Type B pancreatic cell (in vitro differentiated cells): ENCODE measurements around the gene LRCOL1. TPM values are rescaled to one million over a fixed set of nuclear protein-coding genes. Genes with fewer than 3 reads are reported as not detected.

Source experiments
- DNase-seq: peaks from one replicate; pipeline ENCODE4 v3.0.0; 2021; ENCODE audit warnings: mixed read lengths; ENCODE audit not compliant: unreplicated experiment; ENCODE audit errors: extremely low spot score
- H3K27ac Mint-ChIP-seq: 2 replicates; pipeline ENCODE4 v1.8.0; 2021; ENCODE audit warnings: mild to moderate bottlenecking, mixed read lengths
- H3K27me3 Mint-ChIP-seq: 2 replicates; pipeline ENCODE4 v1.8.0; 2021; ENCODE audit warnings: mixed read lengths
- H3K36me3 Mint-ChIP-seq: 2 replicates; pipeline ENCODE4 v1.8.0; 2021; ENCODE audit warnings: mixed read lengths
- H3K4me1 Mint-ChIP-seq: one replicate; pipeline ENCODE4 v1.8.0; 2021; ENCODE audit warnings: mixed read lengths; ENCODE audit not compliant: unreplicated experiment
- H3K4me3 Mint-ChIP-seq: 2 replicates; pipeline ENCODE4 v1.8.0; 2021; ENCODE audit warnings: mild to moderate bottlenecking, mixed read lengths
- H3K9me3 Mint-ChIP-seq: 2 replicates; pipeline ENCODE4 v1.8.0; 2021; ENCODE audit warnings: mixed read lengths
- long read RNA-seq: library from polyadenylated mRNA; unstranded; transcript quantifications from one replicate; pipeline ENCODE4 v2.0.0, GENCODE V29; 2020
- total RNA-seq: library from RNA; stranded (reverse); gene quantifications from 2 replicates; pipeline ENCODE4 v1.2.1, GENCODE V29; 2021; ENCODE audit warnings: low replicate concordance
- TF ChIP-seq, protein P1 (sequence below): fragments of 200-600 bp; sonication (generic); conservative IDR thresholded peaks from 2 replicates; pipeline ENCODE4 v1.5.0; 2021; ENCODE audit warnings: antibody characterized with exemption, mild to moderate bottlenecking

The LRCOL1 gene
- total RNA-seq, result not detected in 2 replicates
- long read RNA-seq, result 0 reads

DNA sequence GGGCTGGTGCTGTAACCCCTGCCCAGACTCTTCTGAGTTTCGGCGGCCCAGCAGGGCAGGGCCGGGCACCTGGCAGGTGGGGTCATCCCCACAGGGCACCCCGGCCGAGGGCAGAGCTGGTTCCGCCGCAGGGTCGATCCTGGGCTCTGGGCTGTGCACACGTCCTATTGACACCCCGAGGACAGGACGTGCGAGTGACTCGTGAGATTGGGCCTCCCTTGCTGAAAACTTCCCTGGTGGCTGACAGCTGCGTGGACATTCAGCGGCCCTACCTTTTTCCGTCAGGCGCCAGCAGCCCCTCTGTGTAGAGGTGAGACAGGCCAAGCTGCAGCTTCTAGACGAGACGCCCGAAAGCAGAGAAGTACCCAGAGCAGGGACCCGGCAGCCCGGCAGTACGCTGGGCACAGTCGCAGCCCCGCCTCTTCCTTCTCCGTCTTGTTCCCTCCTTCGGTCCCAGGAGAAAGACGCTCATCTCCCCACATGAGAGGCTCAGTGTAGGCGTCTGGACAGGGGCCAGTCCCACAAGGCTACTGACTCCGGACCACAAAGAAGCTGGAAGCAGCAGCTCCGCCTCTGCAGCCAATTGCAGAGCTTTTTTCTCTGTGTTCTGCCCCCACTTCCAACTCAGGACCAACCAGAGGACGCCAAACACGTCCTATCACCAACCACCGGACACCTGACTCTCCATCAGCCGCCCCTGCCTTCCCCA is at the start of gene LRCOL1:
TSS of gene LRCOL1 (minus strand) at position 532 of the 709 bp plus-strand sequence. CDS start 4,331 bp downstream, outside the sequence.
- peaks cover 23% of the 10 kb centered on the region for H3K4me1 Mint-ChIP-seq
- H3K9me3 Mint-ChIP-seq, result peaks cover 3% of the 10 kb centered on the region
- H3K27me3 Mint-ChIP-seq, result peaks cover 44% of the 10 kb centered on the region
- no peak for DNase-seq
- TF ChIP-seq, protein P1, sequence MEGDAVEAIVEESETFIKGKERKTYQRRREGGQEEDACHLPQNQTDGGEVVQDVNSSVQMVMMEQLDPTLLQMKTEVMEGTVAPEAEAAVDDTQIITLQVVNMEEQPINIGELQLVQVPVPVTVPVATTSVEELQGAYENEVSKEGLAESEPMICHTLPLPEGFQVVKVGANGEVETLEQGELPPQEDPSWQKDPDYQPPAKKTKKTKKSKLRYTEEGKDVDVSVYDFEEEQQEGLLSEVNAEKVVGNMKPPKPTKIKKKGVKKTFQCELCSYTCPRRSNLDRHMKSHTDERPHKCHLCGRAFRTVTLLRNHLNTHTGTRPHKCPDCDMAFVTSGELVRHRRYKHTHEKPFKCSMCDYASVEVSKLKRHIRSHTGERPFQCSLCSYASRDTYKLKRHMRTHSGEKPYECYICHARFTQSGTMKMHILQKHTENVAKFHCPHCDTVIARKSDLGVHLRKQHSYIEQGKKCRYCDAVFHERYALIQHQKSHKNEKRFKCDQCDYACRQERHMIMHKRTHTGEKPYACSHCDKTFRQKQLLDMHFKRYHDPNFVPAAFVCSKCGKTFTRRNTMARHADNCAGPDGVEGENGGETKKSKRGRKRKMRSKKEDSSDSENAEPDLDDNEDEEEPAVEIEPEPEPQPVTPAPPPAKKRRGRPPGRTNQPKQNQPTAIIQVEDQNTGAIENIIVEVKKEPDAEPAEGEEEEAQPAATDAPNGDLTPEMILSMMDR, result no peak
- H3K4me3 Mint-ChIP-seq, result no peak within 1 kb of the TSS
- peaks cover 3% of the 10 kb centered on the region for H3K36me3 Mint-ChIP-seq
- no peak within 1 kb of the TSS for H3K27ac Mint-ChIP-seq

DNA sequence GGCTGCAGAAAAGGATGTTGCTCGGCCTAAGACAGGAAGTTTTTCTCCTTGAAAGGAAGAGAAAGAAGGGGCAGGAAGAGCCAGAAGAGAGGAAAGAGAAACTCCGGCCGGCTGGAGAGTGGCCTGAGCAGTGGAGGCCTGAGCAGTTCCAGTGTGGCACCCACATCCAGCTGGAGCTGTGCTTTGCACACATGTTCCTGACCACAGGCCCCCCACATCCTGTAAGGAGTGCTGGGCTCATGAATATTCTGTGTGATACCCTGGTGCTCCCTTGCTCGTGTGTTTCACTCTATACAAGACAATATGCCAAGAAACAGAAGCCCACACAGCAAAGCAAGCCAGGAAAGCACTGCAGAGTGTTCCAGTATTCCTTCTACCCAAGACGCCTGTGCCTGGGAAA is 49.7 kb upstream of the LRCOL1 start:
- Mint-ChIP-seq H3K9me3 (no peaks in the 10 kb centered on the region), H3K27ac (no peak overlapping the region), H3K36me3 (peaks cover 31% of the 10 kb centered on the region), H3K27me3 (no peaks in the 10 kb centered on the region), H3K4me1 (no peaks in the 10 kb centered on the region), H3K4me3 (no peak overlapping the region)
- no peak for DNase-seq
- TF ChIP-seq, protein P1, result no peak

DNA sequence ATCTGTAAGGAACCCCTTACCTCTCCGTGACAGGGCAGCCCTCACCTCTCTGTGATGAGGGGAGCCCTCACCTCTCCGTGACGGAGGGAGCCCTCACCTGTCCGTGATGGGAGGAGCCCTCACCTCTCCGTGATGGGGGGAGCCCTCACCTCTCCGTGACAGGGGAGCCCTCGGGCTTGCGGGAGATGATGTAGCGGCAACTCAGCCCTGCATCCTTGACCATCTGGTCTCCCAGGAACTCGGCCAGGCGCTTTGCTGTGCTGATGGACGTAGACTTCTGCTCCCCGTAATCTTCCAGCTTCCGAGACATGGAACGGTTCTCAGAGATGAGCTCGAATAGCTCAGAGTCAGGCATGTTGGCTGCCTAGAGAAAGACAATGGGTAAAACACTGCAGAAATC is 48.8 kb upstream of the LRCOL1 start:
- peaks cover 36% of the 10 kb centered on the region for H3K36me3 Mint-ChIP-seq

DNA sequence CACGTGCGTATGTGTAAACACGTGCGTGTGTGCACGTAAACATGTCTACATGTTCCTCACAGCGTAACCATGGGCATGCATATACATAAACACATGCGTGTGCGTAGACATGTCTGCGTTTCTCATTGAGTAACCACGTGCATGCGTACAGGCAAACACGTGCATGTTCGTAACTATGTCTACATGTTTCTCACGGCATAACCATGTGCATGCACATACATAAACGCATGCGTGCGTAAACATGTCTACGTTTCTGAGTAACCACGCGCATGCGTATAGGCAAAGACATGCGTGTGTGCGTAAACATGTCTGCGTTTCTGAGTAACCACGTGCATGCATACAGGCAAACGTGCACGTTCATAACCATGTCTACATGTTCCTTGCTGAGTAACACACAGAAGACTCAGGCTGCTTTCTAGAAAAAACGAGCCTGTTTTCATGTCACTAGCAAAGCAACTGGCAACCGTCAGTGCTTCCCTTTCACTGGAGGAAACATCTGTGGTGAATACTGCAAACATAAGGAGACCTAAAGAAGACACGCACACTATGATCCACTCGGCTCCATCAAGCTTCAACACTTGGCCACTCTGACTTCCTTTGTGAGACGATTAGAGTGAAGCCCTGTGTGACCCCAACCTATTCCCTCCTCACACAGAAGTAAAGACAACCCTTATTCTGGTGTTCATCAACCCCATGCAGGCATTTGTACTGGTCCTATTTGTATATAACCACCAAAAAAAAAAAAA is 47.9 kb upstream of the LRCOL1 start:
- Mint-ChIP-seq H3K4me3 (no peak overlapping the region), H3K27ac (no peak overlapping the region), H3K9me3 (no peaks in the 10 kb centered on the region), H3K4me1 (no peaks in the 10 kb centered on the region), H3K36me3 (peaks cover 44% of the 10 kb centered on the region), H3K27me3 (no peaks in the 10 kb centered on the region)
- TF ChIP-seq, protein P1, result no peak
- DNase-seq, result no peak

More for the DNA sequence above, 48.8 kb upstream of the LRCOL1 start:
- Mint-ChIP-seq H3K27ac (no peak overlapping the region), H3K4me3 (no peak overlapping the region), H3K4me1 (no peaks in the 10 kb centered on the region), H3K9me3 (no peaks in the 10 kb centered on the region), H3K27me3 (no peaks in the 10 kb centered on the region)
- TF ChIP-seq, protein P1, result no peak
- DNase-seq, result no peak

DNA sequence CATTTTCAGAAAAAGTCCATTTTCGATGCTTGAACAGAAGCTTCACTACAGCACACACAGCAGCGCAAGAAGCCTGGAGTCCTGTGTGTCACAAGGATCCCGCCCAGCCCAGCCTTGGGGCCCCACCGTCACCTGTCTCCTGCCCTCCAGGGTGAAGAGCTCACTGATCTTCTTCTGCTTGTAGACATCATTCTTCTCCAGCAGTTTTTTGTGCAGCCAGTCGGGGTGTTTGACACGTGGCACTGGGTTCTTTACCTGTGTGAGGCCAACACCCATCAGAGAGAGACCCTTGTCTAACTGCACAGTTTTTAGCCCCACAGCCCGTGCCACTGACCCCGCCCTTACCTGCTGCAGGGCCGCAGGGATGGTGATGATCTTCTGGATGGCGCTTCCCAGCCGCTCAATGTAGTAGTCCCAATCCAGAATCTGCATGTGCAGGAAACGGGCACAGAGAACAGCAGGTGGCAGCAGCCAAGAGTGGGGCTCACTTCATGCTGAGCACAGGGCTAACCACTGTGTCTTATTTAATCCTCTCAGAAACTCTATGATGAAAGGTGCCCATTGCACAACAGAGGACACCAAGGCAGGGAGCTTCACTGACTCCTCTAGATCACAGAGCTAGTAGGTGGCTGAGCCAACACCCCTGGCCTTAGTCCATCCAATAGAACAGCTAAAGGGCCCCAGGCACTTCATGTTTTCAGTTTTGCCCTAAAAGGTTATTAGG is 46.8 kb upstream of the LRCOL1 start:
- no peaks in the 10 kb centered on the region for H3K4me1 Mint-ChIP-seq
- no peak for DNase-seq
- no peaks in the 10 kb centered on the region for H3K27me3 Mint-ChIP-seq
- no peak overlapping the region for H3K27ac Mint-ChIP-seq
- H3K4me3 Mint-ChIP-seq, result no peak overlapping the region
- H3K9me3 Mint-ChIP-seq, result no peaks in the 10 kb centered on the region
- TF ChIP-seq, protein P1, result no peak
- peaks cover 43% of the 10 kb centered on the region for H3K36me3 Mint-ChIP-seq
